Measurements from ENCODE around the gene SERPINA5.
"Not testable (repeated sequence)": the region's sequence is repeated elsewhere in the genome, so short reads cannot be mapped to it uniquely, and the experiment has no call there.

Gene SERPINA5

DNA sequence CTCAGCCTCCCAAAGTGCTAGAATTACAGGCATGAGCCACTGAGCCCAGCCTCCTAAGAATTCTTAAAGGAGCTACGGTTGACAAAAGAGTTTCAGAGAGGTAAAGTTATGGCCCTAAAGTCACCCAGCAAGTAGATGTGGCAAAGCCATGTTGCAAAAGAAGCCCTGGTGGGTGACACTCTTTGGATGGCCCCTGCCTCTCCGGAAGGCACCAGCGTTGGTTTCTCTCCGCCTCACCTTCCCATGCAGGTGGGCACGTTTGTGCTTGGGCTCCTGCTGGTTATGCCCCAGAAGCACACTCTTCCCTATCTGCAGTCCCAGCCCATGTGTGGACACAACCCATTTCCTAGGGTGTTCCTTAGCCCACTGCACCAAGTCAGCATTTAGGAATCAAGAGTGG lies 21.5 kb downstream of the SERPINA5 start:
- DNase-seq: no peak

DNA sequence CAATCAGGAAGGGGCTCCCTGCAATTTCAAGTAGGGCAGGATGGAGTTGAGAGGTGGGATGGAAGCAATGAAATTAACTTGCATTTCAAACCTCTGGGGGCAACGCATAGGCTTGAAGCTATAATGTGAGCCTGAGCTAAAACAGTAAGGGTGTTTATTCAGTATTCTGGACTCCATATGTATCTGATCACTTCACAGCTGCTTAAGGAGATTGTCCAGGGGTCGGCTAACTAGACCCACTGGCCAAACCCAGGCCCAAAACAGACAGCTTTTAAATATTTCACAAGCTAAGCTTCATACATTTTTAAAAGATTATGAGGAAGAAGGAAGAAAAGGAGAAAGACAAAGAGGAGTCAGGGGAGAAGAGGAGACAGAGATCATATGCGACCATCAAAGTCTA lies 24.1 kb downstream of the SERPINA5 start:
- DNase-seq: no peak

DNA sequence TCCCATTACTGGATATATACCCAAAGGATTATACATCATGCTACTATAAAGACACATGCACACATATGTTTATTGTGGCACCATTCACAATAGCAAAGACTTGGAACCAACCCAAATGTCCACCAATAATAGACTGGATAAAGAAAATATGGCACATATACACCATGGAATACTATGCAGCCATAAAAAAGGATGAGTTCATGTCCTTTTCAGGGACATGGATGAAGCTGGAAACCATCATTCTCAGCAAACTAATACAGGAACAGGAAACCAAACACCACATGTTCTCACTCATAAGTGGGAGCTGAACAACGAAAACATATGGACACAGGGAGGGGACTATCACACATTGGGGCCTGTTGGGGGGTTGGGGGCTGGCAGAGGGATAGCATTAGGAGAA lies 27.7 kb downstream of the SERPINA5 start:
- not testable (repeated sequence) for DNase-seq

DNA sequence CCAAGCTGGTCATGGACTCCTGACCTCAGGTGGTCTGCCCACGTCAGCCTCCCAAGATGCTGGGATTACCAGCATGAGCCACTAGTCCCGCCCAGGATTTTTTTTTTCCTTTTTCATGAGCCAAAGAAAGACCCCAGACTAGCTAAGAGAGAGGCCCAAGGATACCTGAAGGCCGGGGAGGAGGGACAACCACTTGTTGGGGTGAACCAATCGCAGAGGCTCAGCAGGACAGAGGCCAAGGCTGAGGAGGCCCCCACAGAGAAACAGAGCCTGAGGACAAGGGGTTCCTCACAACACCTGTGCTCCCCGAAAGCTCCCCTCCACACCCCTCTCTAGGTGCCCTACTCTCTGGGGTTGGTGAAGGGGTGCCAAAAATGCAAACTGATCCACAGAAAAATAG lies 30.0 kb downstream of the SERPINA5 start:
- no peak for DNase-seq

DNA sequence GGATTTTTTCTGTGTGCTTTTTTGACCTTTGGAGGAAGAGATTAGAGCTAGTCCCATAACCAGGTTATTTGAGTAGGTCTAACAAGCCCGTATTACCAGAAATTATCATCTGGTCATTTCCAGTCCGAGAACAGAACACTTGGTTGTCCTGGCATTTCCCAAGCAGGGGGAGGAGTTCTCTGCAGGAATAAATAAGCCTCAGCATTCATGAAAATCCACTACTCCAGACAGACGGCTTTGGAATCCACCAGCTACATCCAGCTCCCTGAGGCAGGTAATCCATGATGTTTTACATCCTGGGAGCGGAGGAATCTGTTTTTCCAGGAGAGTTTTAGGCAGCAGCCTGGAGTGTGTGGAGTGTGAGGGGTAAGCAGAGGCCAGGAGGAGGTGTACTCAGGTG lies 30.9 kb downstream of the SERPINA5 start, which contains the start of gene SERPINA3:
TSS of gene SERPINA3 (plus strand) at position 218 of the 400 bp plus-strand sequence. CDS start 2,051 bp downstream, outside the sequence.
- DNase-seq: no peak

DNA sequence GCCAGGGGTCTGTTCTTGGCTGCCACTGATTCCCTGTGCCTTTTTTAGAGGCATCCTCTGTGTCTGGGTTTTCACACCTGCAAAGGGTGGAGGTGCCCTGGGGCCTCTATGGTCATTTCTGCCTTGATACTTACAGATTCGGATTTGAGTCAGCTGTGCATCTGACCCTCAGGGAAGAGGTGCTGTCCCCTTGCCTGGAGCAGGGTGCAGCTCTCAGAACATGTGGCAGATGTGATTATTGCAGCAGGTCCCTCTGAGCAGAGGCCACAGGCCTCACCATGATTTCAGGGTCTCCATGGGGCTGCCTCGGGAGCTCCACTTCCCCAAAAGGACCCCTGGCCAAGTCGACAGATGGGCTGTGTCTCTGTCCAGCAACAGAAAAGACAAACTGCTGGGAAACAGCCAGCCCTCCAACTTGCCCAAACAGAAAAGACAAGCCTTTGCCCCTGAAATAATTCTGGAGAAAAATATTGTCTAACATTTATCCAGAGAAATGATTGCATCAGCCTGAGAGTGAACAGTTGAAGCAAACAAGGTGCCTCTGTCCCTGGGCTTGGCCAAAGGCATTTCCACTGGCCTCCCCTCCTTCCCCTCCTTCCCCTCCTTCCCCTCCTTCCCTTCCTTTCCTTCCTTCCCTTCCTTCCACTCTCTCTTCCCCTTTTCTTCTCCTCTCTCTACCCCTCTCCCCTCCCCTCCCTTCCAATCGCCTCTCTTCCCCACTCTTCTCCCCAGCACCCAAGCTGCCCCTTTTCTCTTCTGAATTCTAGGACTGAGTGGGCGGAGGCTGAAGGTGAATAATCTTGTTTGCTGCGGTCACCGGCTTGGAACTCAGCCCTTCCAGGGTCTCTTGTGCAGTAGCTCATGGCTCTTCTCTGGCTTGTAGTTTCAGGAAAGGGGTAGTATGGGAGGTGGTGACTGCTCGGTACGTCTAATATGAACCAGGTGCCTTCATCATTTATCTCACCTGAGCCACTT lies 31.6 kb downstream of the SERPINA5 start:
- no peak for DNase-seq

DNA sequence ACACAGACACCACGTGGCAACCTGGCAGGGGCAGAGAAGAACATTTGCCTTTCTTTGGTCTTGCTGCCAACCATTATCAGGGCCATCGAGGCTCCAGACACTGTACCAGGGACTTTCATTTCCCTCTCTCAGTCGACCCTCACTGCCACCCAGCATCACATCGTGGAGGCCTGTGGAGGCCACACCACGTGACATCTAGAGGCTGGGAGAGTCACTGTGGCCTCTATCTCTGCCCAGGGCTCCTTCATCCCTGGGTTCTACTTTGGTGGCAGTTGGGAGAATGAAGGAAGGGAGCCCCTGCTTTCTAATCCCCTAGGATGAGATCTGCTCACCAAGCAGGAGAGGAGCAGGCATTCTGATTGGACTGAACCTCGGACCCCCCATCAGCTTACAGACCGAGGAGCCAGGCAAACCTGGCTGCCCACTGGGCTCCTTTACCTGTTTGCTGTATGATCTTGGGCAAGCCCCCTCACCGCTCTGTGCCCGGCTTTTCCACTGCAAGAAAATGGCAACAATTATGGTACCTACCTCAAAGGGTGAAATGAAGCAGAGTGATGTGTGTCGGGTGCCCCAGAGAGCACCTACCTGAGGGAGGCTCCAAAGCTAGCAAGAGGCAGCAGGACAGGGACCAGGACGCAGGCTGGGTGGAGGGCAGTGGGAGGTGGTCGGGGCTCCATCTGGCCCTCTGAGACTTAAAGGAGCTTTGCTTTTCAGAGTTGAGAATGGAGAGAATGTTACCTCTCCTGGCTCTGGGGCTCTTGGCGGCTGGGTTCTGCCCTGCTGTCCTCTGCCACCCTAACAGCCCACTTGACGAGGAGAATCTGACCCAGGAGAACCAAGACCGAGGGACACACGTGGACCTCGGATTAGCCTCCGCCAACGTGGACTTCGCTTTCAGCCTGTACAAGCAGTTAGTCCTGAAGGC lies 32.8 kb downstream of the SERPINA5 start:
- no peak for DNase-seq

DNA sequence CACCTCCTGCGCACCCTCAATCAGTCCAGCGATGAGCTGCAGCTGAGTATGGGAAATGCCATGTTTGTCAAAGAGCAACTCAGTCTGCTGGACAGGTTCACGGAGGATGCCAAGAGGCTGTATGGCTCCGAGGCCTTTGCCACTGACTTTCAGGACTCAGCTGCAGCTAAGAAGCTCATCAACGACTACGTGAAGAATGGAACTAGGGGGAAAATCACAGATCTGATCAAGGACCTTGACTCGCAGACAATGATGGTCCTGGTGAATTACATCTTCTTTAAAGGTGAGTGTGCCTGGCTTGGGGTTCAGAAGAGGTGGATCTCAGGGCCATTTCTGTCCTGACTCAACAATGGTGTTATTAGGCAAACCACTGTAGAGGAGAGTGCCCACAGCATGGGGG lies 33.6 kb downstream of the SERPINA5 start:
- no peak for DNase-seq

DNA sequence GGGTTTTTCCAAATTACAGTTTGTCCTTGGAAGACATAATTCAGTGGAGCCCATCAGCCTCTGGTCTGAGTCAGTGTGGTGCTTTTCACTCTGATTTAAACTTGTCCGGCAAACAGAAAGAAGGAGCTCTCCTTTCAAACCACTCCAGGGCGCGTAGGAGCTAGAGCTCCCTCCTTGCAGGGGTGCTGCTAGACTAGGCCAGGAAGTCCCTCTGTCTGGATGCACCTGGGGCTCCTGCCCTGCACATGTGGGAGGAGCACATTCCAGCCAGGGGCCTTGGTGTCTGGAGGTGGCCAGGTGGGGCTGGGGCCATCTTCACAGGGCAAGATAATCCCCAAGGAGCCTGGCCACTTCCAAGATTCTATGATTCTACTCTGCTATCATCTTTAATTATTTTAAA lies 34.0 kb downstream of the SERPINA5 start:
- no peak for DNase-seq

DNA sequence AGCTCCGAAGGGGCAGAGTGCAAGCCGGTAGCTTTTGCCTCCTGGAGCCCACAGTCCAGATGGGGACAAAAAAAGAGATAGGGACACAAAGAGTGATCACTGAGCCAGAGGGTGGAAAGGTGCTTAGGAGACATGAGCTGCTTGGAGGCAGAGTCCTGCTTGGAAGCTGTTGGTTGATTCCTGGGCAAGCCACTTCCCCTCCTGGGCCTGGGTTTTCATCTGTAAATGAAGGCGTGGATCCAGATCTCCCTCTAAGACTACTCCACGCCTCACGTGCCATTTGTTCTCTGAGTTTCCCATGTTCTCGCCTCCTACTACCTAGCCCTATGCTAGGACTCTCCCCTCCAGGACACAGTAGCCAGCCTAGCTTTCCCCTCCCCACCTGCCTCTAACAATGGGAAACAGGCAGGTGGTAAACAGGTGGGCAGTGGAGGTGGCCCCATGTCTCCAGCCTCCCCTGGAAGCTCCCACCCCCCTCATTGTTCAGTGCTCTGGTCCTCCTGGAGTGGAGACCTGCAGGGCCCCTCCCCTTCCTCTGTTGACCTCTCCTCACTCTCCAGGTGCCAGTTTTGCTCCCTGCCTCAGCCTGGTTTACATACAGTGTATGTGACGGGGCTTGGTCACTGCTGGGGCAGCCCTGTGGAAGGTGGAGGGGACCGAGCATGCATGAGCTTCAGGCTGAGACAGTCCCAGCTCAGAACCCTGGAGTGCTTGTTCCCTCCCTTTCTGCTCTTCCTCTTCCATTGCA lies 34.8 kb downstream of the SERPINA5 start:
- no peak for DNase-seq

DNA sequence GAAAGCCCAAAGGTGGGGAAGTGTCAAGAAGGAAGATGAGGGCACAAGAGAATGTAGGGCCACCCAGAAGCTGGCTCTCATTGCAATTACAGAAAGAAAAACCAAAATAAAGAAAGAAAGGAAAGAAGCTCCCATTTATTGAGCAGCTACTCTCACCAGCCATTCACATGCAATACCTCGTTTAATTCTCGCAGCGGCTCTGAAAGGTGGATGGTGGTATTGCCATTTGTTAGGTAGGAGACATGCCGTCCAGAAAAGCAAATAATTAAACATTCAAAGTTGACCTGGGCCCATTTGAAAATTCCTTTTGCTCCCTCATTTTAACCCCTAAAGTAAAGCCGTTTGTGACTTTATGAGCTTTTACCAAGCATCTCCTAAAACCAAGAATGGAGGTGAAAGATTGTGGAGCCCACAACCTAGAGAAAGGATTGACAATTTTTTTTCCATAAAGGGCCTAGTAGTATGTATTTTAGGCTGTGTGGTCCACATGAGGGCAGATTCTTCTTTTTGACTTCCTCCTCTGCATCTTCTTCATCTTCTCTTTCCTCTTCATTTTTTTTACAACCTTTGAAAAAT lies 36.2 kb downstream of the SERPINA5 start:
- DNase-seq: no peak

DNA sequence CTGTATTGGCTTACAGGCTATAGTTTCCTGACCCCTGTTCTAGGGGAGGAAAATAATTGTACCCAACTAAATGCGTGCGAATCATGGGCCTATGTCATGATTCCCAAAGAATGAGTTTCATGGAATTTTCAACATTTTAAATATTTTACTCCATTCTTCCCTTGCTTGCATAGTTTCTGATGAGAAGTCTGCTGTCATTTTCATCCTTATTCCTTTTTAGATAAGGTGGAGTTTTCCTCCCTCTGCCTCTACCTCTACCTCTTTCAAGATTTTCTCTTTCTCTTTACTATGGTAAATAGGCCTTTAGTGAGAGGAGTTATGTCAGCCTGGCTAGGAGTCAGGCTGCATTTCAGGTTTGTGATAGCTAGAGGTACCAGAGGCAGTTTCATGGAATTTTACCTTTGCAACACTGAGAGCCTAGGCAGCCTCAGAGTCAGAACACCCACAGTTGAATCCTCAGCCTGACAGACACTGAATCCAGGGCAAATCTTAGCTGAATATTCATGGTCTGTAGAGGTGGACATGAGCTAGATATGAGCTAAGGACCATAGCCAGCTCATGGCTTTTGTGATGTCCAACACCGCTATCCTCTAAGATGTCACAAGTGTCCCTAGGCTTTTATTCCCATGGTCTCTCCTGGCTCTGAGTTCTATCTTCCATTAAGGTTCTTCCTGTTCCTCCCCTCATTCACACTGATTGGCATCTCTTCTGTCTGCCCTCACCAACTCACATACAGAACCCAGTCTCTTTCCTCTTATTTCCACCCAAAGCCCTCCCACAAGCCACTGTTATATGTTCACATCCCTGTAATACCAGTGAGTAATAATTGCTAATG lies 37.0 kb downstream of the SERPINA5 start:
- no peak for DNase-seq

DNA sequence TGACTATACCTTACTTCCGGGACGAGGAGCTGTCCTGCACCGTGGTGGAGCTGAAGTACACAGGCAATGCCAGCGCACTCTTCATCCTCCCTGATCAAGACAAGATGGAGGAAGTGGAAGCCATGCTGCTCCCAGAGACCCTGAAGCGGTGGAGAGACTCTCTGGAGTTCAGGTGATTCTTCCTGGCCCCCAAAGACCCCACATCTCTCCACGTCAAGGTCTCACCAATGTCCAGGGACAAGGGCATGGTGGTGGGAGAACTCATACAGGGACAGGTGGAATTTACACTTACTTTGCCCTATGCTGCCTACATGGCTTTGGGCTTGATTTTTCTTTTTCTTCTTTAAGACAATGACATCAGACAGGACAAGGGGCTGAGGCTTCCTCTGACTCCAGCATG lies 38.1 kb downstream of the SERPINA5 start:
- no peak for DNase-seq

DNA sequence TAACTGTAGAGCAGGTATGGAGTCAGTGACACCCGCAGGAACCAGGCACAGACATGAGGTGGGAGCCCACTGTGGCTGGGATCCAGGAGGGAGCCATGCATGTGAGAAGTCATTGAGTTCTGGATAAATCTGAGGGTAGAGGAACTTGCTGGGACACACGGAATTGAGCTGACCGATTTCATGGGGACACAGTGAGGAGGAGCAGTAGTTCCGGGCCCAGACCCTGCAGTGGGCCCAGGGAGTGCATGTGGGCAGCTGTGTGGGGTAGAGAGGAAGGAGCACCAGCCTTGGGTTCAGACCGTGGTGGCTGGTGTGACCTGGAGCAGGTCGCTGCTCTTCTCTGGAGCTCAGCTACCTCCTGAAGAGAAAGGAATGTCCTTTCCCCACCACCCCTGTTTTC lies 39.4 kb downstream of the SERPINA5 start:
- no peak for DNase-seq

DNA sequence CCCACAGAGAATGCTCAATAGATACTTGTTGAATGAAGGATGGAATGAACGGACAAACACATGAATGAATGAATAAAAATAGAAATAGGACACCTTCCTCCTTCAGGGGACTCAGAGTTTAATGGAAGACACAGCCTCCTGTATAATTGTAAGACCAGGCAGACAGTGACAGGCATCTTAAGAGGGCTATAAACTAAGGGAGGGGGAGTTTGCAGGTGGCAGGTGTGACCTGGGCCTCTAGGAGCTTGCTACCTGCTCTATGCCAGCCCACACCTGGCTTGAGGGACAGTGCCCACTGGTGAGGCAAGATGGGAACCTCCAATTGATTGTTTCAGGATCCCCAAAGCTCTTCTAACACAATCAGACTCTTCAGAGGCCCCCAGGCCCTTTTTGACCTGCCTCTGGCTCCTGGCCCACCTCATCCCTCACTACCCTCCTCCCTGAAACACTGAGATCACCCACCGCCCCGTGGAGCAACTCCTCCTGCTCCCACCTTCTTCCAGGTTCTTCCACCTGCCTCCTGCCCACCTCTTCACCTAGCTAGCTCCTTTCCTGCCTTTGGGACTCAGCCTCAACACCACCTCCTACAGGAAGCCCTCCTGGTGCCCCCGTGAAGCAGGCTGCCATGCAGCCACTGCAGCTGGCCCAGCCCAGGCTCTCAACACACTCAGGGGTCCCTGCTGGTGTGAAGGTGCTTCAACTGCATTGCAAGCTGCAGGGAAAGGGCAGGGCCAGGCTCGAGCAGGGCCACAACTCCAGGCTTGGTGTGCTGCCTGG lies 40.3 kb downstream of the SERPINA5 start:
- no peak for DNase-seq

DNA sequence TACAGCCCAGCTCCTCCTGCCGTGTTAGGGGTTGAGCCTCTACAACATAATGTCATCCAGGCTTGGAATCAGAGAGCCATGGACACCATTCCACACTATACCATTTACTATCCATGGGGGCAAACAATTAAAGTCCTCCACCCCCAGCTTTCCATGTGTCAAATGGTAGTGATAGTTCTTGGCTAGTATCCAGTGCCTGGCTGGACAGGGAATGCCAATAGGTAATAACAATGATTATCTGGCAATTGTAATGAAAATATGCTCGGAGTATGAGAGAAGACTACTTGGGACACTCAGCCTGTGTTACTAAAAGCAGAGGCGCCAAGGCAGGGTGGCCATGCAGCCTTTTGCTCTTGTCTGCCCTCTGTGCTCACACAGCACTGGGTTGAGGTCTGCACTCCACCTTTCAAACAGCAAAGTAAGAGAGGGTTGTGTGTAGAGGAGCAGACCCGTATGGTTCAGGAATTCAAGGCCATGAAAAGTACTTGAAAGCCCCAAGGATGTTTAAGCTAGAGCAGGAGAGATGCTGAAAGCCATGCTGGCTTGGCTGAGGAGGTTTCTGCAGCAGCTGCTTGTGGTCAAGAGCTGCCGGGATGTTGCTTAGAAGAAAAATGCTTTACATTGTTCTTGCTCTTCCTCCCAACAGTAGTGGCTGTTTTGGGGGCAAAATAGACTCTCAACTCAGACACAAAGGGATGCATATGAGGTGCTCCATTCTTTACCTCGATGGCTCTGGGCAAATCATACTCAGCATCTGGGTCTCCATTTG lies 41.6 kb downstream of the SERPINA5 start:
- DNase-seq: no peak

DNA sequence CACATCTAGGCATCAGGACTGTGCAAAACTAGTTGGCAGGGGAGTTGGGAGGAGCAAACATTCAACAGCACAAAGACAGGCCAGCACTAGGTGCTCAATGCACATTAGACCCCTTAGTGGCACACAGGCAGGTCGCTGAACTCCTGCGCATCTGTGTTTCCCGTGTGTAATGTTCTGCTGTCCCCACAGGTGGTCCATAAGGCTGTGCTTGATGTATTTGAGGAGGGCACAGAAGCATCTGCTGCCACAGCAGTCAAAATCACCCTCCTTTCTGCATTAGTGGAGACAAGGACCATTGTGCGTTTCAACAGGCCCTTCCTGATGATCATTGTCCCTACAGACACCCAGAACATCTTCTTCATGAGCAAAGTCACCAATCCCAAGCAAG lies 42.2 kb downstream of the SERPINA5 start:
- no peak for DNase-seq

DNA sequence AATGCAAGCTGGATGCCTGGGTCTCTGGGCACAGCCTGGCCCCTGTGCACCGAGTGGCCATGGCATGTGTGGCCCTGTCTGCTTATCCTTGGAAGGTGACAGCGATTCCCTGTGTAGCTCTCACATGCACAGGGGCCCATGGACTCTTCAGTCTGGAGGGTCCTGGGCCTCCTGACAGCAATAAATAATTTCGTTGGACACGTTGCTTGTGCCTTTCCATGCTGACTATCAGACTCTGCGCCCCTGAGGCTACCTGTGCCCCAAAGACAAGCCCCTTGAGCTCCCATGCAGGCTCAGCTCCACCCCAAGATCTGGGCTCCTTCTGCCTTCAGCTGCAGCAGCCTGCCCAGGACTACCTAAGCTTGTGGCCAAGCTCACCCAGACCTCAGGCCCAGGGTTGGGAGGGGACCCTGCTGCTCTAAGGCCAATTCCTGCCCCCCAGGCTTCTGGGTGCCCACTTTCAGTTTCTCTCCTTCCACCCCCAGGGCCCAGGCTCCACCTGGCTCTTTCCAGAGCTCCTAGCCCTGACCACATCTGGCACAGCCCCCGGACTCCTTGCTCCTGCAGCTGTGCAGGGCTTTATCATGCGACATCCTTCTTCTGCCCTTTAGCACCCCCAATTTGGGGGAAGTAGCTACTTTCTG lies 42.8 kb downstream of the SERPINA5 start:
- no peak for DNase-seq
